ENCODE measurements around the gene NFKBIE.

Gene NFKBIE

GRCh38 chr6:44285552-44286284 lies 20.4 kb upstream of the NFKBIE start:
- no peak overlapping the region for H3K4me3 ChIP-seq (ENCODE audit: low read length)
- DNase-seq (ENCODE audit: low read depth): no peak

DNA sequence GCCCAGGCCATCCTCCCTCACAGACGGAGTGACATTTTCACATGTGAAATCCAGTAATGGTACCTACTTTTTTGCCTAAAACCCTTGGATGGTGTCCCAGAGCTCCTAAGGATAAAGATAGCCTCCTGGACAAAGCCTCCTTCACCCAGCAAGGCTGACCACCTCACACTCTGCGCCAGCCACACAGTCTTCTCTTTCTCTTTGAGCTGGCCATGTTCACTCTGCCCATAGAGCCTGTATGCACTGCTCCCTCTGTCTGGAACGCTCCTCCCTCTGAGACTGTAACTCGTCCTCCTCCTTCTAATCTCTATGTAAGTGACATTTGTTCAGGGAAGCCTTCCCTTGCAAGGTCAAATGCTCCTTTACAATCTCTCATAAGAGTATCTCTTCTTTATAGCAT lies 19.5 kb upstream of the NFKBIE start:
- no peak overlapping the region for H3K4me3 ChIP-seq (ENCODE audit: low read length)
- TF ChIP-seq, protein P1, sequence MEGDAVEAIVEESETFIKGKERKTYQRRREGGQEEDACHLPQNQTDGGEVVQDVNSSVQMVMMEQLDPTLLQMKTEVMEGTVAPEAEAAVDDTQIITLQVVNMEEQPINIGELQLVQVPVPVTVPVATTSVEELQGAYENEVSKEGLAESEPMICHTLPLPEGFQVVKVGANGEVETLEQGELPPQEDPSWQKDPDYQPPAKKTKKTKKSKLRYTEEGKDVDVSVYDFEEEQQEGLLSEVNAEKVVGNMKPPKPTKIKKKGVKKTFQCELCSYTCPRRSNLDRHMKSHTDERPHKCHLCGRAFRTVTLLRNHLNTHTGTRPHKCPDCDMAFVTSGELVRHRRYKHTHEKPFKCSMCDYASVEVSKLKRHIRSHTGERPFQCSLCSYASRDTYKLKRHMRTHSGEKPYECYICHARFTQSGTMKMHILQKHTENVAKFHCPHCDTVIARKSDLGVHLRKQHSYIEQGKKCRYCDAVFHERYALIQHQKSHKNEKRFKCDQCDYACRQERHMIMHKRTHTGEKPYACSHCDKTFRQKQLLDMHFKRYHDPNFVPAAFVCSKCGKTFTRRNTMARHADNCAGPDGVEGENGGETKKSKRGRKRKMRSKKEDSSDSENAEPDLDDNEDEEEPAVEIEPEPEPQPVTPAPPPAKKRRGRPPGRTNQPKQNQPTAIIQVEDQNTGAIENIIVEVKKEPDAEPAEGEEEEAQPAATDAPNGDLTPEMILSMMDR (conservative IDR thresholded peaks at IDR 0.05; ENCODE audit: low read depth, low read length): no peak
- DNase-seq (ENCODE audit: low read depth): no peak

More at GRCh38 chr6:44285552-44286284, 20.4 kb upstream of the NFKBIE start:
- TF ChIP-seq, protein P1 (conservative IDR thresholded peaks at IDR 0.05; ENCODE audit: low read depth, low read length): no peak

DNA sequence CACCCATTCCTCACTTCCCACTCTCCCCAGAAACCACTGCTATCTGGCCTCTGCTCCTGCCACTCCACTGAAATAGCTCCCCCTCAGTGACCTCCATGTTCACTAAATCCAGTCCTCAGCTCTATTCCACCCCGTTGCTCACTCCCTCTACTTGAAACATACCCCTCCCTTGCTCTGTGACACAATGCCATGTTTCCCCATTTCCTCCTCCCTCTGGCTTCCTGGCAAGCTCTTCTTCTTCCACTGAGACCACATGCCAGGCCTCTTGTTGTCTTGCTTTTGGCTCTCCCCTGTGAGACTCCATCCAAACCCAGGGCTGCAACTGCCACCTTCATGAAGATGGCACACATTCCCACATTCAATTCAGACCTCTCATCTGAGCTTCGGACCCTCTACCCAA lies 18.8 kb upstream of the NFKBIE start:
- TF ChIP-seq, protein P1 (conservative IDR thresholded peaks at IDR 0.05; ENCODE audit: low read depth, low read length): no peak

DNA sequence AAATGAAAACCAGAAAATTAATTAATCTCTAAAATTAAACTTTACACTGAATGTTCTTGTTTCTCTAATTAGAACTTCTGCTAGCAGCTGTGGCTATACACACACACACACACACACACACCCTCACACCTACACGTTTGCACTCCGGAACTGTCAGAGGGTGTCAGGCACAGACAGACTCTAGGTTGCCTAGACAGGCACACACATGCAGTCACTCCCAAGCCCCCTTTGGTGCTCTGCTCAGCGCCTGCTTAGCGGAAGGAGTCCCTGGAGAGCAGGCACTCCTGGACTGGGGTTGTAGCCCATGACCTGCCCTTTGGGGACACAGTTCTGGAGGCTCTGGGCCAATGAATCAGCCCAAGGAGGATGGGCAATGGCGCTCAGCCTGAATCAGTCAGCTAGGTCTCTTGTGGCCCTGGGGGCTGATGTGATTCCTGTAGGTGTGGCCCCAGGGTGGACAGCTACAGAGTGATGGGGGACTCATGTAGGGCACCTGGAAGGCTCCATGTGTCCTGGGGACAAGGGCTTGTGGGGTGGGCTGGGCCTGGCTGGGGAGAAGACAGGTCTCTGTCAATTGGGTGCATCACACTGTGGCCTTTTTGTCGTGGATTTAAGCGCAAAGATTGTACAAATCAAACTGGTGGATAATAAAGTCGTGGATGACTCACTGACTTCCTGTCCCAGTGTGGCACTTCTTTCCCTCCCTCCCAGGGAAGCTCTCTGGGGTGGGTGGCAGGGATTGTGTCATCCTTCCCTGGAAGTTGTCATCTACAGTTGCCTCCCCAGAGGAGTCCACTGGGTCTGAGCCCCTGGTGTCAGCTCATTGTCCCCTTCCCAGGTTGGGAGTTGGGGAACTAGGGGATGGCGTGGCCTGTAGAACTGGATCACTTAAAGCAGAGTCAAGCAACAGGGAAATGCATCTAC lies 13.7 kb upstream of the NFKBIE start:
- H3K4me3 ChIP-seq (ENCODE audit: low read length): no peak overlapping the region
- TF ChIP-seq, protein P1 (conservative IDR thresholded peaks at IDR 0.05; ENCODE audit: low read depth, low read length): no peak
- DNase-seq (ENCODE audit: low read depth): no peak

More for the DNA sequence above, 18.8 kb upstream of the NFKBIE start:
- no peak for DNase-seq (ENCODE audit: low read depth)
- H3K4me3 ChIP-seq (ENCODE audit: low read length): no peak overlapping the region

GRCh38 chr6:44278315-44278714 lies 13.0 kb upstream of the NFKBIE start:
- TF ChIP-seq, protein P1 (conservative IDR thresholded peaks at IDR 0.05; ENCODE audit: low read depth, low read length): no peak

GRCh38 chr6:44277763-44278162 lies 12.4 kb upstream of the NFKBIE start:
- no peak overlapping the region for H3K4me3 ChIP-seq (ENCODE audit: low read length)
- no peak for DNase-seq (ENCODE audit: low read depth)
- TF ChIP-seq, protein P1 (conservative IDR thresholded peaks at IDR 0.05; ENCODE audit: low read depth, low read length): no peak

More at GRCh38 chr6:44278315-44278714, 13.0 kb upstream of the NFKBIE start:
- DNase-seq (ENCODE audit: low read depth): no peak
- H3K4me3 ChIP-seq (ENCODE audit: low read length): no peak overlapping the region
